ENCODE measurements around the gene AP2A2.

The AP2A2 gene

DNA sequence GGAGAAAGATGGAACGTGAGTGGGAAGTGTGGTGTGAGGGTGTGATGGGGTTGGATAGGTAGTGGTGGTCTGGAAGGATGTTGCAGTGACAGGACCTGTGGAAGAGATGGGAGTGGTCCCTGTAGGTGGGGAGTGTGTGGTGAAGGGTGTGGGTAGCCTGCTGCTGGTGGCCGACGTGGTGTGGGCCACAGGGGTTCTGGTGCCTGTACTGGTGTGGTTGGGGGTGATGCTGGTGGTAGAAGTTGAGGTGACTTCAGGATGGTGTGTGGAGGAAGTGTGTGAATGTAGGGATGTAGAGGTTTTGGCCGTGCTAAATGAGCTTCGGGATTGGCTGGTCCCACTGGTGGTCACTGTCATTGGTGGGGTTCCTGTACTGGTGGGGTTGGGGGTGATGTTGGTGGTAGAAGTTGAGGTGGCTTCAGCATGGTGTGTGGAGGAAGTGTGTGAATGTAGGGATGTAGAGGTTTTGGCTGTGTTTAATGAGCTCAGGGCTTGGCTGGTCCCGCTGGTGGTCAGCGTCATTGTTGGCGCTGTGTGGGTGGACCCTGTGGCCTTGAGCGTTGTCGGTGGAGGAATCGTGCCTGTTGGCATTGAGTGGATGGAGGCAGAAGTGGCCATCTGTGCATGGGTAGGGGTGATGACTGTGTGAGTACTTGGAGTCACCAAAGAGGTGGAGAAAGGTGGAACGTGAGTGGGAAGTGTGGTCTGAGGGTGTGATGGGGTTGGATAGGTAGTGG, 91.8 kb downstream of the AP2A2 start:
- DNase-seq: no peak

- no peak for DNase-seq
Observed at GRCh38 chr11:1018091-1018490, 92.4 kb downstream of the AP2A2 start.

- no peak for DNase-seq
Observed at GRCh38 chr11:1019321-1019910, 93.7 kb downstream of the AP2A2 start.

DNA sequence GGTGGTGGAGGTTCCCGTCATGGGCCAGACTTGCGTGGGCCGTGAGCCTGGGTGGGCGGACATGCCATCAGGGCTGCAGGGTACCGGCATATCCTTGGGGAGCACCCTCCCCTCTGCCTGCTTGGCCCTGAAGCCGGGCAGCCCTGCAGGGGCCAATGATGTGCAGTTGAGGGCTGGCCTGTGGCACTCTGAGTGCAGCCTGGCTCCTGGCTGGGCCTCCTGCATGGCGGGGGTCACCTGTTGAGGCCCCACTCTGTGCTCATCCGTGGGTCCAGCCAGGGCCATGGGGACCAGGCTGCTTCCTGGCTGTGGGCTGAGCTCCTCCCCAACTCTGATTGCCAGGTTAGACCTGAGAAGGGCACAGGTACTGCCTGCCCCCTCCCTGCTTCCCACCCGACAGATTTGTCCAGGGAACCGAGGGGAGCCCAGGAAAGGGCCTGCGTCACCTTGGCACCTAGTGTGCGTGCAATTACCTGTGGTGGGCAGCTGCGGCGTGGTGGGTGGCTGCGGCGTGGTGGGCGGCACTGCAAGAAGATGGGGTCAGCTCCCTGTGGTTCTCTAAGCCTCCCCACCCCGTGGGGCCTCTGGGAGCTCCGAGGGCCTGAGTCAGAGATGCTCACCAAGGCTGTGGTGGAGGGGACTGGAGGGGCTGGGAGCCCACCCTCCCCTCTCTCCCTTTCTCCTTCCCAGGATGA, 94.7 kb downstream of the AP2A2 start:
- DNase-seq: no peak

GRCh38 chr11:1022411-1022810, 96.7 kb downstream of the AP2A2 start:
- no peak for DNase-seq

- no peak for DNase-seq
Observed at GRCh38 chr11:1022908-1023810, 97.5 kb downstream of the AP2A2 start.

GRCh38 chr11:1023811-1024596, 98.3 kb downstream of the AP2A2 start:
- DNase-seq: no peak

DNA sequence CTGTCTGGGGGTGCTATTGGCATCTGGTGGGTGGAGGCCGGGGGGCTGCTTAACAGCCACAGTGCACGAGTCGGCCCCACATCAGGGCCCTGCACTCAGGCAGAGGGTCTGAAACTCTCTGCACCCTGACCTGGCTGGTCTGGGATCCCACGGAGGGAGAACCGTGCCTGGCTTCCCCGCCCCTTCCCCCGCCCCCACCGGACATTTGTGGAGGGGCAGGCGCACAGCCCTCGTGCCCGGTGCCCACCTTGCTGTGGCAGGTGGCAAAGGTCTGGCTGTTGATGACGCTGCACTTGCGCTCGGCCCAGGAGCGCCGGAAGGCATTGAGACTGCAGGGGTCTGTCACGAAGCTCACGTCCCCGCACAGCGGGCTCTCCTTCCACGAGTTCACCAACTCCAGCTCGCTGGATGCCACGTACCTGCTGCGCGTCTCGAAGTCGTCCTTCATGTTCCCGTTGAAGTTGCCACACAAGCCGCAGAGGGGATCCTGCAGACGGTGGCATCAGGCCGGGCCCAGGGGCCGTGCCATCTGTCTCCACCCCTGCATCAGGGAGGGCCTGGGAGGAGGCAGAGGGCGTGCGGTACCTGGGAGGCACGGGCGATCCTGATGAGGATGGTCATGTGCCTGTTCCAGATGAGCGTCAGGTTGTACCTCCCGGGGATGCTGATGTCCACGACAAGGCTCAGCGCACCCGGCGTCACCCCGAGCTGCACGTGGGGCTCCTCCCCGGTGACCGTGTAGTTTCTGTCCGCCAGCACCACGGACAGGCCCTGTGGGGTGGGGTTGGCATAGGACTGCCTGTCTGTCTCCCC, 99.1 kb downstream of the AP2A2 start:
- no peak for DNase-seq

DNA sequence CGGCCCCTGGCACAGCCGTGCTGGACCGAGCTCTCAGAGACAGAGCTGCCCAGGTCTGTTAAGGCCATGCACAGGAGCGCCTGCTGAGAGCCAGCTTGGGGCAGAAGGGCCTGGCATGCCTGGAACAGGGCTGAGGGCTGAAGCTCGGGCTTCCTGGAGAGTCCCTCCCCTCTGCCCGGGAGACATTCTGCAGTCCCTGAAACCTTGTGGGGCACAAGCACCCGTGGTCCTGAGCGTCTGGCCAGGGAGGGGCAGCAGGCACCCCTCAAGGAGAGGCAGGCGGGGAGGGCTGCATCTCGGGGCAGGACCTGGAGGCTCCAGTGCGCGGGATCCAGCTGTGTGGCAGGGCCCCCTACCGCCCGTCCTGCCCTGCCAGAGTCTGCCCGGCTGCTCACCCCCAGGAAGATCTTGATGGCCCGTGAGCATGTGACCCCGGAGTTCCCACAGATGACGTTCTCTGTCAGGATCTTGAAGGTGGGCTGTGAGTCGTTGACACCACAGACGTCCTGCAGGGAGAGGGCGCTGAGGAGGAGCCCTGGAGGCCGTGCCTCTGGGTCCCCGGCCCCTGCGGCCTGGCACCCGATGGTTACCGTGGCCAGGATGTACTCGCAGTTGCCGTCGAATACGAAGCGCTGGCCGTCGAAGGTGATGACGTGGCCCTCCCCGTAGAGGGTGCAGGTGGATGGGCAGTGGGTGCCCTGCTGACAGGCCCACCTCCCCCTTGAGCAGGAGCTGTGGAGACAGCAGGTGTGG, 99.9 kb downstream of the AP2A2 start:
- DNase-seq: no peak

- no peak for DNase-seq
Observed at GRCh38 chr11:1026163-1026450, 100.4 kb downstream of the AP2A2 start.

GRCh38 chr11:1026641-1027482, 101.2 kb downstream of the AP2A2 start:
- no peak for DNase-seq

GRCh38 chr11:1027483-1028290, 102.0 kb downstream of the AP2A2 start:
- DNase-seq: no peak

DNA sequence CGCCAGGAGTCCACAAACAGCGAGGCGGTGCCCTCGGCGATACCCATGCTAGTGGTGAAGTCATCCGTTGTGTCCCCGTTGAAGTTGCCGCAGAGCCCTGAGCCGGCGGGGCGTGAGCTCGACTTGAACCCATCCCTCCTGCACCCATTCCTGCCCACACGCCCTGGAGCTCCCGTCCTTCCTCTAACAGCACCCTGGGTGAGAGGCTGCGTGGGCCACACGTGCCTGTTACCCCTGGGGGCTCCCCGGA, 102.5 kb downstream of the AP2A2 start:
- no peak for DNase-seq

DNA sequence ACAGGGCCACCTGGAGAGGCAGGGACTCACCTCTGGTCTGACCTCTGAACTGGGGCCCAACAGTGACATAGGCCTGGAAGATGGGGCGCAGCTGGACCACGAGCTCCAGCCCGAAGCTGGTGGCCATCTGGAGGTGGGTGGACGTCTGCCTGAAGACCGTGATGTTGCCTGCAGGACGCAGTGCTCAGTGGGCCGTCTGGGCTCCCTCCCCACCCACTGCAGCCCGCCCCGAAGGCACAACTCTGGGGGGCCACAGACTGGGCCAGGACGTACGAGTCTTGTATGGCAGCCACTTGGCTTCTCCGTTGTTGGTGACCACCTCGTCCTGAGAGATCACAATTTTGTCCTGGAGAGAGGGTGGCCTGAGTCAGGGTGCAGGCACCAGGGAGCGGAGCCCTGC, 102.9 kb downstream of the AP2A2 start:
- DNase-seq: no peak

- DNase-seq: no peak
Observed at GRCh38 chr11:1029051-1029450, 103.4 kb downstream of the AP2A2 start.

DNA sequence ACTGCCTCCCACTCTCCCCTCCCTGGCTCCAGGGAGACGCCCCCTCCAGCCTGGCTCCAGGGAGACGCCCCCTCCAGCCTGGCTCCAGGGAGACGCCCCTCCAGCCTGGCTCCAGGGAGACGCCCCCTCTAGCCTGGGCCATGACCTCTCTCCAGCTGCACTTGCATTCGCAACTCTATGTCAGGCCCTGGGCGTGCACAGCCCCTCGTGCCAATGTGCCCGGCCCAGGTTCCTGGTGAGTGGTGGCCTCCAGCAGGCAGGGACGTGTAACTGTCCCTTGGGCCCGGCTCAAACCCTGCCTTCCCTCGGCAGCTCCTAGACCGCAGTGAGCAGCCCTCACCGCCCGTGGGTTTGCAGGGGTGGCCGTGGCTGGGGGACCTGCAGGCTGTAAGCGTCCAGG, 104.0 kb downstream of the AP2A2 start:
- no peak for DNase-seq

DNA sequence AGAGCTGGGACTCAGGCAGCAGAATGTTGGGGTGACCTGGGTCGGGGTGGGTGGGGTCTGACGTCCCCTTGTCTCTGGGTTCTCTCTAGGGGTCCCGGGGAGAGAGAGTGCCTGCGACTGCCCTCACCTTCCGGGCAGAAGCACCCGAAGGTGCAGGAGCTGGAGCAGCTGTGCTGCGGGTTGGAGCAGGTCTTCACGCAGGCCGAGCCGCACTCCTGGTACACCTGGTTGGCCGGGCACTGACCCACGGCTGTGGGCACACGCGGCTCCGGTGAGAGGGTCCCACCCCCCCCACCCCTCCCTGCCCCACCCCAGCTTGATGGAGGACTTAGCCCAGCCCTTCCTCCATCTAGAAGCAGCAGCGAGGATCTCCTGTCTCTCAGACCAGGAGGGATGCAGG, 104.4 kb downstream of the AP2A2 start:
- no peak for DNase-seq

DNA sequence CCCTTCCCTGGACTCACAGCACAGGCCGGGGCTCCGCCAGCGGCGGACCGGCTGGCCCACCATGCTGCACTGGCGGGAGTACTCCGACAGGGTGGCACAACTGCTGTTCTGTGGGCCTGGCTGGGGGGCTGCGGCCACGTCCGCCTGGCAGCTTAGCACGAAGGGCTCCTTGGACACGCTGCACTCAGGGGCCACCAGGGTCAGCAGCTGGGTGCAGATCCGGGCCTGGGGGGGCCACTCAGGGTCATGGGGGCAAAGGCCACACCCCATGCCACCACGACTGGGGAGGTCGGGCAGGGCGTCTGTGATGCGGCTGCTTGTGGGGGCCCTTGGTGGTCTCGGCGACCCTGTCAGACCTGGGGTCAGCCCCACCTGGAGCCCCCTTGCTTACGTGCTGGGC, 104.9 kb downstream of the AP2A2 start:
- DNase-seq: no peak

- no peak for DNase-seq
Observed at GRCh38 chr11:1031121-1031899, 105.6 kb downstream of the AP2A2 start.

Measured in activated CD4-positive, alpha-beta T cell treated with anti-CD3 and anti-CD28 coated beads for 1 hour (primary cell).